Mesodermal cell (in vitro differentiated cells): ENCODE results near the gene CD34.
"Not testable (repeated sequence)": the region's sequence is repeated elsewhere in the genome, so short reads cannot be mapped to it uniquely, and the experiment has no call there.

Experiments
- H3K27ac ChIP-seq: 2 replicates; pipeline ENCODE4 v1.7.0; 2013; ENCODE audit warnings: mild to moderate bottlenecking, low read depth, low read length, moderate library complexity; ENCODE audit not compliant: severe bottlenecking
- H3K36me3 ChIP-seq: 2 replicates; pipeline ENCODE4 v1.7.1; 2013; ENCODE audit warnings: mild to moderate bottlenecking, low read length, moderate library complexity; ENCODE audit not compliant: control insufficient read depth, insufficient read depth
- H3K4me1 ChIP-seq: one replicate; pipeline ENCODE4 v1.7.1; 2013; ENCODE audit warnings: mild to moderate bottlenecking, low read length; ENCODE audit not compliant: insufficient read depth, control insufficient read depth, poor library complexity, severe bottlenecking
- H3K4me3 ChIP-seq: 2 replicates; pipeline ENCODE4 v1.7.0; 2013; ENCODE audit warnings: low read length, control low read depth, mild to moderate bottlenecking; ENCODE audit not compliant: insufficient read depth, poor library complexity, severe bottlenecking; ENCODE audit errors: extremely low read depth
- H3K9me3 ChIP-seq: 2 replicates; pipeline ENCODE4 v1.7.1; 2013; ENCODE audit warnings: mild to moderate bottlenecking, low read length, moderate library complexity; ENCODE audit not compliant: control insufficient read depth
- WGBS, 2 experiments: methylation state at CpG; one replicate each; pipeline ENCODE4 v1.1.5; 2013; ENCODE audit warnings: missing lambda C conversion rate in 2 of 2; ENCODE audit not compliant: insufficient coverage in 2 of 2; 5-methylcytosine and 5-hydroxymethylcytosine counted together

The CD34 gene

GRCh38 chr1:207886227-207886626 is 24.7 kb downstream of the CD34 start:
- WGBS, 2 experiments: 100% methylated on average over 1 of the region's 1 CpG; no CpG with 5 or more reads in 1 of the 2 experiments
- H3K4me3 ChIP-seq: no peak overlapping the region
- H3K4me1 ChIP-seq: peaks cover 34% of the 10 kb centered on the region
- no peak overlapping the region for H3K27ac ChIP-seq
- no peaks in the 10 kb centered on the region for H3K9me3 ChIP-seq
- no peaks in the 10 kb centered on the region for H3K36me3 ChIP-seq

- H3K4me3 ChIP-seq: no peak overlapping the region
- 0 to 4% methylated on average over 4 to 5 of the region's 9 CpGs for WGBS, 2 experiments
- no peak overlapping the region for H3K27ac ChIP-seq
- H3K36me3 ChIP-seq: no peaks in the 10 kb centered on the region
- peaks cover 27% of the 10 kb centered on the region for H3K4me1 ChIP-seq
- no peaks in the 10 kb centered on the region for H3K9me3 ChIP-seq
These were observed 25.5 kb downstream of the CD34 start for GRCh38 chr1:207885129-207886032.

- Histone ChIP-seq H3K36me3 (no peaks in the 10 kb centered on the region), H3K4me3 (no peak overlapping the region), H3K9me3 (no peaks in the 10 kb centered on the region), H3K4me1 (peaks cover 22% of the 10 kb centered on the region), H3K27ac (no peak overlapping the region)
- 90 to 91% methylated on average over 4 to 5 of the region's 9 CpGs for WGBS, 2 experiments
These were observed 26.5 kb downstream of the CD34 start for GRCh38 chr1:207884266-207885029.

- 84 to 100% methylated on average over 2 of the region's 2 CpGs for WGBS, 2 experiments
- Histone ChIP-seq H3K4me3 (no peak overlapping the region), H3K4me1 (peaks cover 15% of the 10 kb centered on the region), H3K9me3 (no peaks in the 10 kb centered on the region), H3K36me3 (no peaks in the 10 kb centered on the region), H3K27ac (no peak overlapping the region)
These were observed 27.2 kb downstream of the CD34 start for GRCh38 chr1:207883660-207884250.

GRCh38 chr1:207883104-207883651 is 27.7 kb downstream of the CD34 start:
- WGBS, 2 experiments: 85 to 87% methylated on average over 3 of the region's 5 CpGs
- Histone ChIP-seq H3K27ac (no peak overlapping the region), H3K9me3 (no peaks in the 10 kb centered on the region), H3K4me3 (no peak overlapping the region), H3K36me3 (no peaks in the 10 kb centered on the region), H3K4me1 (peaks cover 10% of the 10 kb centered on the region)

- H3K27ac ChIP-seq: no peak overlapping the region
- H3K4me3 ChIP-seq: no peak overlapping the region
- H3K36me3 ChIP-seq: no peaks in the 10 kb centered on the region
- no peaks in the 10 kb centered on the region for H3K9me3 ChIP-seq
- peaks cover 10% of the 10 kb centered on the region for H3K4me1 ChIP-seq
- 49 to 60% methylated on average over 3 of the region's 3 CpGs for WGBS, 2 experiments
These were observed 28.2 kb downstream of the CD34 start for GRCh38 chr1:207882692-207883091.

GRCh38 chr1:207878939-207879338 is 32.0 kb downstream of the CD34 start:
- H3K36me3 ChIP-seq: no peaks in the 10 kb centered on the region
- no peaks in the 10 kb centered on the region for H3K9me3 ChIP-seq
- no peak overlapping the region for H3K4me3 ChIP-seq
- no peak overlapping the region for H3K27ac ChIP-seq
- H3K4me1 ChIP-seq: no peaks in the 10 kb centered on the region
- 100% methylated on average over 1 of the region's 1 CpG for WGBS, 2 experiments

- WGBS, 2 experiments: 79 to 88% methylated on average over 2 to 3 of the region's 5 CpGs
- H3K9me3 ChIP-seq, H3K4me3 ChIP-seq, H3K4me1 ChIP-seq, H3K27ac ChIP-seq, H3K36me3 ChIP-seq: not testable (repeated sequence)
These were observed 33.0 kb downstream of the CD34 start for GRCh38 chr1:207877914-207878313.

GRCh38 chr1:207876131-207876530 is 34.8 kb downstream of the CD34 start:
- H3K4me1 ChIP-seq: no peaks in the 10 kb centered on the region
- H3K27ac ChIP-seq: no peak overlapping the region
- WGBS, 2 experiments: 35 to 60% methylated on average over 3 to 4 of the region's 4 CpGs
- H3K9me3 ChIP-seq: no peaks in the 10 kb centered on the region
- H3K4me3 ChIP-seq: no peak overlapping the region
- H3K36me3 ChIP-seq: no peaks in the 10 kb centered on the region

- Histone ChIP-seq H3K36me3 (no peaks in the 10 kb centered on the region), H3K9me3 (no peaks in the 10 kb centered on the region), H3K4me1 (no peaks in the 10 kb centered on the region), H3K4me3 (no peak overlapping the region), H3K27ac (no peak overlapping the region)
- WGBS, 2 experiments: 92 to 95% methylated on average over 2 to 4 of the region's 4 CpGs
These were observed 35.4 kb downstream of the CD34 start for GRCh38 chr1:207875532-207875931.
